ENCODE data around the gene EMX2.
"Not testable (repeated sequence)": the region's sequence is repeated elsewhere in the genome, so short reads cannot be mapped to it uniquely, and the experiment has no call there.

The EMX2 gene

GRCh38 chr10:117555017-117555416, 12.5 kb downstream of the EMX2 start:
- FAIRE-seq (no peak), DNase-seq (ENCODE audit: insufficient read length, low spot score) (no peak)

GRCh38 chr10:117555863-117556262, 13.3 kb downstream of the EMX2 start:
- FAIRE-seq (no peak), DNase-seq (ENCODE audit: insufficient read length, low spot score) (no peak)

GRCh38 chr10:117556356-117556755, 13.8 kb downstream of the EMX2 start:
- FAIRE-seq: no peak
- DNase-seq (ENCODE audit: insufficient read length, low spot score): no peak

GRCh38 chr10:117559712-117560111, 17.2 kb downstream of the EMX2 start:
- no peak for DNase-seq (ENCODE audit: insufficient read length, low spot score)
- no peak for FAIRE-seq

DNA sequence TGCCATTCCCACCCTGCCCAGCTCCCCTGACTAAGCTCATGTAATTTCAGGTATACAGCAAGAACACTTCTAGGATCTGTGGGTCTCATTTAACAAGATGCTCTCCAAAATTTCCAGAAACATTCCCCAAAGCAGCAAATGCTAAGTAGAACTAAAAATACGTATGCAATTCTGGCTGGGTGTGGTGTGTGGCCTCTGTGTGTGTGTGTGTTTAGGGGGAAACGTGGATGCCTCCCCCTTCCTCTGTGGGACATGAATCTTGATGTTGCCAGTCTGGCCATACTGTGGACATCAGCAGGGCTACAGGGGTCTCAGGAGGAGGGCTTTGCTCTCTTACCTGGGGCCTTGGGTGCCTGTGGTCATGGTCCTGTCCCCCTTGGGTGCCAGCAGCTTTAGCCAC, 18.4 kb downstream of the EMX2 start:
- FAIRE-seq (no peak), DNase-seq (ENCODE audit: insufficient read length, low spot score) (no peak)

DNA sequence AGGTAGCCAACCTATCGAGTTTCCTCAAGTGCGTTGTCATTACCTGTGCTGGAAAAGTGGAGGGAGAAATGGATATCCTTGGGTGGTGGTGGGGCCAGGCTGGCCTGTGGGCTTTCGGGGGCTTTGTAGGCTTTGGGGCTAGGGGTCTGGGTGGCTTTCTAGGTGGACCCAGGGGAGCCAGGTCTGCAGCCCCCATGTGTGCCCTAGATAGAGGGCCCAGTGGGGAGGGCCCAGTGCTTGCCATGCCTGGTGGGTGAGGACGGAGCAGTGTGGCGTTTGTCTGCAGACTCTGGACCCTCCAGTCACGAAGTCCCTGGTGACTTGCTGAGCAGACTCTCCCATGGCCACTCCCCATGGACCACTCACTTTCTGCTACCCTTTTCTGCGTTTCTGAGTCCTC, 19.7 kb downstream of the EMX2 start:
- DNase-seq (ENCODE audit: insufficient read length, low spot score): no peak
- FAIRE-seq: no peak

DNA sequence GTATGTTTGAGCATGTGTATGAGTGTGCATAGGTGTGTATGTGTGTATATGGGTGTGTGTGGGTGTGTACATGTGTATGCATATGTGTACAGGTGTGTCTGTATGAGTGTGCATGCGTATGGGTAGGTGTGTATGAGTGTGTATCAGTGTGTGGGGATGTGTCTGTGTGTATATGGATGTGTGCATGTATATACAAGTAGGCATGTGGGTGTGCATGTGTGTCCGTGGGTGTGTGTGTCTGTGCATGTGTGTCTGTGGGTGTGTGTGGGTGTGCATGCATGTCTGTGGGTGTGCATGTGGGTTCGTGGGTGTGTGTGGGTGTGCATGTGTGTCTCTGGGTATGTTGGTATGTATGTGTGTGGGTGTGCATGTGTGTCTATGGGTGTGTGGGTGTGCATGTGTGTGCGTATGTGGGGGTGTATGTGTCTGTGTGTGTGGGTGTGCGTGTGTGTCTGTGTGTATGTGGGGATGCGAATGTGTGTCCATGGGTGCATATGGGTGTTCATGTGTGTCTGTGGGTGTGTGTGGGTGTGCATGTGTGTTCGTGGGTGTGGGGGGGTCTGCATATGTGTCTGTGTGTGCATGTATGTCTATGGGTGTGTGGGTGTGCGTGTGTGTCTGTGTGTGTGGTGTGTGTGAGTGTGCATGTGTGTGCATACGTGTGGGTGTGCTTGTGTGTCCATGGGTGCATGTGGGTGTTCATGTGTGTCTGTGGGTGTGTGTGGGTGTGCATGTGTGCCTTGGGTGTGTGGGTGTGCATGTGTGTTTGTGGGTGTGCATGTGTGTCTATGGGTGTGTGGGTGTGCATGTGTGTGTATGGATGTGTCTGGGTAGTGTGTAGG, 20.6 kb downstream of the EMX2 start:
- FAIRE-seq (peak; percentile 90), DNase-seq (ENCODE audit: insufficient read length, low spot score) (no peak)

DNA sequence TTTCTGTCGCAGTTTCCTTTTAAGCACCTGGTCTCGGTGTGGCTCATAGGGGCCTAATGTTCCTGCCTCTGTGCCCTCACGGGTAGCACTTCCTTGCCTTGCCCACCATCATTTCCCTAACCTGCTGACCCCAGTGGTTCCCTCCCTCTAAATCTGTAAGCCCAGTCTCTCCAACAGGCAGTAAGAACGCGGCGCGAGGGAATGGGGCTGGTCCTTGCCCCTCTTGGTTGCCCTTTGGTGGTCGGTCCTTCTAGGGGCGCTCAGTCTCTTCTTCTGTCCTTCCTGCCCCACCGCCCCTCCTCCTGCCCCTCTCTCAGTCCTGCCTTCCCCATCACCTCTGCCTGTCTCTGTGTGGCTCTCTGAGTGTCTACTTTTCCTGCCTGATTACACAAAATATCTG, 21.2 kb downstream of the EMX2 start:
- DNase-seq (ENCODE audit: insufficient read length, low spot score) (no peak), FAIRE-seq (no peak)

GRCh38 chr10:117565068-117565467, 22.5 kb downstream of the EMX2 start:
- DNase-seq (ENCODE audit: insufficient read length, low spot score) (no peak), FAIRE-seq (no peak)

DNA sequence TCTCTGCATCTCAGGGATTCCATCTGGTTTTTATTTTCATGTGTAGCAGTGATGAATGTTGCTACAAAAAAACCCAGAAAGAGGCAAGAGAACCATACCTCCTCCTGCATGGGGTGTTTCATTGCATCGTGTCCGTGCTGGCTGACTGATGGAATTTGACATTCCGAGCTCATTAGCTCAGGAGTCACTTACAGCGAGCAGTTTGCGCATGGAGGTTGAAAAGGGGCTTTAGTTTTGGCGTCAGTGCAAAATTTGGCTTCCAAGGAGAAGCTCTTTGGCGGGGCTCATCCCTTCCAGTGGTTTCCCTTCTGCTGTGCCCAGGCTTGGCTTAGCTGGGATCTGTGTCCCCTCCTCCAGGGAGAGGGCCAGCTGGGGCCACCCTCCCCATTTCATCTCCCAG, 25.8 kb downstream of the EMX2 start:
- no peak for DNase-seq (ENCODE audit: insufficient read length, low spot score)
- FAIRE-seq: no peak

- FAIRE-seq (no peak), DNase-seq (ENCODE audit: insufficient read length, low spot score) (no peak)
Measured at GRCh38 chr10:117569610-117570390, 27.3 kb downstream of the EMX2 start.

- DNase-seq (ENCODE audit: insufficient read length, low spot score) (no peak), FAIRE-seq (no peak)
Measured at GRCh38 chr10:117570880-117571279, 28.3 kb downstream of the EMX2 start.

- FAIRE-seq: no peak
- no peak for DNase-seq (ENCODE audit: insufficient read length, low spot score)
Measured at GRCh38 chr10:117574498-117575146, 32.1 kb downstream of the EMX2 start.

- DNase-seq (ENCODE audit: insufficient read length, low spot score) (no peak), FAIRE-seq (no peak)
Measured at GRCh38 chr10:117578490-117578889, 35.9 kb downstream of the EMX2 start.

- DNase-seq (ENCODE audit: insufficient read length, low spot score) (no peak), FAIRE-seq (no peak)
Measured at GRCh38 chr10:117578999-117579590, 36.5 kb downstream of the EMX2 start.

- DNase-seq (ENCODE audit: insufficient read length, low spot score) (no peak), FAIRE-seq (no peak)
Measured at GRCh38 chr10:117581961-117582360, 39.4 kb downstream of the EMX2 start.

GRCh38 chr10:117584831-117585230, 42.3 kb downstream of the EMX2 start:
- not testable (repeated sequence) for DNase-seq (ENCODE audit: insufficient read length, low spot score); FAIRE-seq

- FAIRE-seq (no peak), DNase-seq (ENCODE audit: insufficient read length, low spot score) (no peak)
Measured at GRCh38 chr10:117587036-117587435, 44.5 kb downstream of the EMX2 start.

DNA sequence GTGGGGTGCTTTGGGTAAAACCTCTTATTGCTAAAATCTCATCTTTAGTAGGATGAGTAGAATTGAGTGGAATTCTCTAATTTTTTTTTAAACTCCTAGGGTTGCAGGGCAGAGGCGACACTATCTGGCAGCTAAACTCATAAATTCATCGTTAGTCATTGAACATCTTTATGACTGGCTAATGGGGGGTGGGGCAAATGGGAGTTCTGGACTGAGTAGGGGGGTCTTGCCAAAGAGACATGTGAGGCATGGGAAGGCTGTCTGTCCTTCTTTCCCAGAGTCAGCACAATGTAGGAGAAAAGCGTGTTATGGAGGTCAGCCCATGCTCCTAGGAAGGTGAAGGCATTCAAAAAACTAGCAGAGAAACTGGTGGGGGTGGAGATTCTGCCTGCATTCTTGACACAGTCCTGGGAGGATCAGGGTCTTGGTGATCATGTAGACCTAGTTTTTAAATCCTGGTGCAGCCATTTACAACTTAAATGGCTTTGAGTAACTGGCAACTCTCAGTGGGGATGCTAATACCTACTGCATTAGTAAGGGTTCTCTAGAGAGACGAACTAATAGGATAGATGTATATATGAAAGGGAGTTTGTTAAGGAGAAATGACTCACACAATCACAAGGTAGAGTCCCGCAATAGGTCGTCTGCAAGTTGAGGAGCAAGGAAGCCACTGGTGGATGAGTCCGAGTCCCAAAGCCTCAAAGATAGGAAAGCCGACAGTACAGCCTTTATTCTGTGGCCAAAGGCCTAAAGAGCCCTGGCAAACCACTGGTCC, 47.7 kb downstream of the EMX2 start:
- DNase-seq (ENCODE audit: insufficient read length, low spot score): no peak
- no peak for FAIRE-seq

- FAIRE-seq: no peak
Measured at GRCh38 chr10:117591043-117591442, 48.5 kb downstream of the EMX2 start.

More at GRCh38 chr10:117591043-117591442, 48.5 kb downstream of the EMX2 start:
- no peak for DNase-seq (ENCODE audit: insufficient read length, low spot score)

Data from HTR-8/SVneo (cell line).